Thyroid gland (tissue), 4 donors: ENCODE data around the gene RCN2.

Experiments used
- POLR2A ChIP-seq, 2 donors: fragments of 450-650 bp; IDR thresholded peaks; one replicate each; pipeline ENCODE4 v1.6.1; 2017; ENCODE audit warnings: antibody characterized with exemption in 2 of 2, mild to moderate bottlenecking in 2 of 2, moderate library complexity in 1 of 2
- TF ChIP-seq, protein P1 (sequence below), 6 experiments: fragments of 200-600 bp in 3 of 6; fragments of 450-650 bp in 3 of 6; sonication (generic) in 3 of 6; IDR thresholded peaks; one replicate each; pipeline ENCODE4 v1.5.1; 2016 to 2019; ENCODE audit warnings: antibody characterized with exemption in 6 of 6, mild to moderate bottlenecking in 2 of 6, inconsistent platforms in 1 of 6, moderate library complexity in 1 of 6

DNA sequence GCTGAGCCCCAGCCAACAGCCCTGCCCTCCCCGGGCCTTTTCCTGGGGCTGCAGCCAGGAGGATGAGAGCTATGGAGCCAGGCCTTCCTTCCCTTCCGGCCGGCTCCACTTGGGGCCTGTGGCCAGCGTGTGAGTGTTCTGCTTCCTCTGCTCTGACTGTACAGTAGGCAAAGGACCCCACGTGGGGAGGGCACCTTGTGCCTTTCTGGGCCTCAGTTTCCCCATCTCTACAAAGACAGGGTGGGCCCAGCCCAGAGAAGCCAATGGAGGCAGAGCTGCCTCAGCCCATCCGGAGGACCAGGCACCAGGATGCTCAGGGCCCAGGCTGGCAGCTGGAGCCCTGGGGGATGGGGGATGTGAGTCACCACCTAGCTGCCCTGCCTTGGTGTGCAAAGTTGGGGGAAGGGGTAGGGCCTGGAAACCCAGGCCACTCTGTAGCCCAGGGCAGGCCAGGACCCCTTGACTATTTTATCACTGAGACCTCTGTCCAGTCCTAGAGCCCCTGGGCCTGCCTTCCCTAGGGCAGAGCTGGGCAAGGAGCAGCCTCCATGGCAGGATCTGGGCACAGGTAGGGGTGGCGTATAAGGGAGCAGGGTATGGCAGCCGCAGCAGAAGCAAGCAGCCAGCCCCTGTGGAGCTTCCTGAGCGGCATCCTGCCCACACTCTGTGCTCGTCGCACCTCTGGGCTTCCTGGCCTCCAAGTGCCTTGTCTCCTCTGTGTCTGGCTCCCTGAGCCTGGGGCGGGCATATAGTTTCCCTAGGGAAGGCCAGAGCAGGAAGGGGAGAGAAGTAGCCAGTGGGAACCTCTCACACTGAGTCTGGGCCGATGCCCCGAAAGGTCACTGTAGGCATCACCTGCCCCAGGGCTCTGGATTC, 65.2 kb downstream of the RCN2 start:
- TF ChIP-seq, protein P1, sequence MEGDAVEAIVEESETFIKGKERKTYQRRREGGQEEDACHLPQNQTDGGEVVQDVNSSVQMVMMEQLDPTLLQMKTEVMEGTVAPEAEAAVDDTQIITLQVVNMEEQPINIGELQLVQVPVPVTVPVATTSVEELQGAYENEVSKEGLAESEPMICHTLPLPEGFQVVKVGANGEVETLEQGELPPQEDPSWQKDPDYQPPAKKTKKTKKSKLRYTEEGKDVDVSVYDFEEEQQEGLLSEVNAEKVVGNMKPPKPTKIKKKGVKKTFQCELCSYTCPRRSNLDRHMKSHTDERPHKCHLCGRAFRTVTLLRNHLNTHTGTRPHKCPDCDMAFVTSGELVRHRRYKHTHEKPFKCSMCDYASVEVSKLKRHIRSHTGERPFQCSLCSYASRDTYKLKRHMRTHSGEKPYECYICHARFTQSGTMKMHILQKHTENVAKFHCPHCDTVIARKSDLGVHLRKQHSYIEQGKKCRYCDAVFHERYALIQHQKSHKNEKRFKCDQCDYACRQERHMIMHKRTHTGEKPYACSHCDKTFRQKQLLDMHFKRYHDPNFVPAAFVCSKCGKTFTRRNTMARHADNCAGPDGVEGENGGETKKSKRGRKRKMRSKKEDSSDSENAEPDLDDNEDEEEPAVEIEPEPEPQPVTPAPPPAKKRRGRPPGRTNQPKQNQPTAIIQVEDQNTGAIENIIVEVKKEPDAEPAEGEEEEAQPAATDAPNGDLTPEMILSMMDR (IDR thresholded peaks at IDR 0.05), result no peak
- no peak for TF ChIP-seq POLR2A (IDR thresholded peaks at IDR 0.05)
